ENCODE measurements around the gene ZNF185.

GRCh38 chrX:152912641-152913040, 14.8 kb downstream of the ZNF185 start:
- TF ChIP-seq CTCF (IDR thresholded peaks at IDR 0.05 in 2 of 3, conservative IDR thresholded peaks at IDR 0.05 in 1 of 3; ENCODE audit: control insufficient read depth in 2 of 3, extremely low read depth in 1 of 3, insufficient read depth in 1 of 3, low read depth in 3 of 3, low read length in 3 of 3) (no peak), E2F4 (IDR thresholded peaks at IDR 0.05; ENCODE audit: low read depth, low read length) (no peak), ELK1 (IDR thresholded peaks at IDR 0.05; ENCODE audit: low read depth, low read length) (no peak), MEF2A (IDR thresholded peaks at IDR 0.05; ENCODE audit: insufficient read depth, low read depth, low read length) (no peak), TAF1 (IDR thresholded peaks at IDR 0.05; ENCODE audit: borderline replicate concordance, low read depth, low read length) (no peak), STAT3 (IDR thresholded peaks at IDR 0.05; ENCODE audit: low read depth, low read length) (no peak)

All from GM12878 (cell line).